SIG-M5 treated with dmso at 0.1 percent for 504 hours (cell line): ENCODE results near the gene IFIH1.

Source experiments
- DNase-seq: peaks from one replicate; lab custom pipeline; 2025; ENCODE audit not compliant: unreplicated experiment; lab: John Stamatoyannopoulos, UW

Gene IFIH1

DNA sequence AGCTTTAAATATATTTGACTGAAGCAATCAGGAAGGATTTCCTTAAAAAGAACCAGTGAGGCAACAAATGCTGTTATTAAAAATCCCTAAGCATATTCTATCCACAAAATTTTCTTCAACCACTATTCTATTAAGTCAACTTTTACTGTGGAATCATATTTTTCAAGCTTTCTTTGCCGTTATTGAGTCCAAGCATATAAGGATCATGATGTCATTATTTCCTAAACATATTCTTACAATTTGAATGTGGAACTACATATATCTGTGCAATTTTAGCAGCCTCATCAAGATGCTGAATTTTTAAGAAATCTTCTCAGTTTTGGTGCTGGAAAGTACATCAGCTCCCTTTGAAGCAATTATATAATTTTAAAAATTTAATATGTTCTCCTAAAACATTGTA, 5.6 kb downstream of the IFIH1 start:
- DNase-seq, result no peak

GRCh38 chr2:162308747-162309503, 9.6 kb downstream of the IFIH1 start:
- no peak for DNase-seq

DNA sequence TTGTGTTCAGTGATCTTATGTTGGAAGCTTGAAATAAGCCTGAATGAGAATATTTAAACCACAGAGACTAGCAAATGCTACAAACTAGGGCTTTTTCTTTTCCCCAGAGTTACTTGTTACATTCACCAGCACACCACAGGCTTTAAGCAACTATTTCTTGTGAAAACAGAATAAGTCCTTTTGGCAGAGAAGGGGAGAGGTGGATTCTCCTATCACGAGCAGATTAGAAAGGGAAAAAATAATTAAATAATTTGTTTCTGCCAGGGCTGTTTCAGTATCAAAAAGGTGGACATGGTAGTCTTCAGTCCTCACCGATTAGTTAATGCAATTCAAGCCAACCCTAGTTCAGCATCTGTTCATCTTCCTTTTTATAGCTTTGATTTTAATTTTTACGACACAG, 12.6 kb downstream of the IFIH1 start:
- DNase-seq, result no peak

- DNase-seq, result no peak
Measured at GRCh38 chr2:162301877-162302276, 16.6 kb downstream of the IFIH1 start.

DNA sequence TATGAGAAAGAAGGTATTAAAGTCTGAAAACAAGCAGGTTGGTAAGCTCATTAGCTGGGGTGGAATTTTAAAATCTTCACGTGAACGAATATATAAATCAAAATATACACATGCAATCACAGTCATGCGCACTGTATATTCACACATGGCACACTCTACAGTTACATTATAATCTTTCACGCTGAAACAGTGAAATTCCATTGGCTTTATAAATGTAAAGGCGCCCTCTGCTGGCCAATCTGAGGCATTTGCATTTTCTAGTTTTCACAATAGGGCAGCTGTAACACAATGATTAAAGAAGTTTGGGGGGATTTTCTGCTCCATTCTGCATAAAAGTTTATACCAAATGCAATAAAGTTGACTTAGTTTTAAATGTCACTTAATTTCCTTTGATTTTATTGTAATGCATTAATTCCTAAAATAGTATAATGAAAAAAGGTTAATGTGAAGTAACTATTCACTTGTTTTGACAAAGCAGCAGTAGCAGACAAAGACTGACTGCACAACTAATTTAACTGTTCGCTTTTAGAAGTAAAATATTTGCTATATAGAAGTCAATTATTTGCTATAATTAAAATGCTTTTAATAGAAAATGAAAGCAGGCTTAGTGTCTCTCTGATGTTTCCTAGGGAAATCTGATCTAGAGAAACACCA, 17.2 kb downstream of the IFIH1 start:
- DNase-seq, result peak; percentile 73

DNA sequence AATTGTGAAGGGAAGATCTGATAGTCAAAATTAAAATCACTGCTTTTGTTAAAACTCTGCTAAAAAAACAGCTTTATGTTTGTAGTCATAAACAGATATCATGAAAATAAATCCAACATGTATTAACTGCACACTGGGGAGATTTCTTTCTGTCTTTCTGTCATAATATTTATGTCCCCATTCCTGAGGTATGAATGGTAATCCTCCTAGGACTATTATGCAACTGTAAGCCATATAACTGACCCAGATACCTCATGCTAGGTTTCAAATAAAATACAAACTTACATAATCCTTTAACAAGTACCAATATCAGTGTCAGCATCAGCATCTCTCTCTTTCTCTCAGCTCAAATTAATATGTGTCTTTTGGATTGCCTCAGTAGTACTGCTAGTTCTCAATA, 18.2 kb downstream of the IFIH1 start:
- no peak for DNase-seq

- no peak for DNase-seq
Measured at GRCh38 chr2:162298669-162299335, 19.7 kb downstream of the IFIH1 start.

DNA sequence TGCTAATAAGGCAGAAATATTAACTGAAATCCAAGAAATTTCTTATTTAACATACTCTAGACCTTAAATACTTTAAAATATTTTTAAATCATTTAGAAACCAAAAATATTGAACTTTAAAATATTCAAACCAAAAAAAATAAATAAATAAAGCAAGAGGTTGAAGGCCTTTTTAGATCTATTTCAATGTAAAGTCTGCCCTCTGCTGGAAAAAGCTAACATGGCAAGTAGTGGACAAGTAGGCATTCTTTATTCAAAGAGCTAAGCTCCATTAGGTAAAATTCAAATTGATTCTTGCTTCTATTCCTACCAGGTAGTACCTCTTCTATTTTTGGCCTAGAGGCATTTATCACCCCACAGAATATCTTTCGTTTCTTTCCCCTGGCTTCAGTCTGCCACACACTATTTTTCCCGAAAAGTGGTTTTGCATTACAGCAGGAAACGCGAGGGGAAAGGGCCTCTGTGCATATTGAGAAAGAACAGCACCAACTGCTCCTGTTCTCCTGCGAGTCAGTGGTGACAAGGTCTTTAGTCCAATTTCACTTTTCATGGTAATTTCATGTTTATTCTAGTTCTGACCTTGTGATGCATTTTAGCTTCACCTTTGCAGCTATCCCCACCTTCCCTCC, 20.4 kb downstream of the IFIH1 start:
- DNase-seq, result peak; percentile 83

DNA sequence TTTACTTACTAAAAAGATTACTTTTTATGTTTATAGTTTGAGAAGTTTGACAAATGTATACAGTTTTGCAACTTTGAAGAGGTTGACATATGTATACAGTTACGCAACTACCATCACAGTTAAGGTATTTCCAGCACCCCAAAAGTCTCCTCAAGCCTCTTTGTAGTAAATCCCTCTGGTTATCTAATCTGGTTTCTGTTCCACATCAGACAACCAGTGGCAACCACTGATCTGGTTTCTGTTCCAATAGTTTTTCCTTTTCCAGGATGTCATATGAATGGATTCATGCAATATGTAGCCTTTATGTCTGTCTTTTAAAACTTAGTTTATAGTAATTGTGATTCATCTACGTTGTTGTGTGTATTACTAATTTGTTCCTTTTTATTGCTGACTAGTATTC, 23.5 kb downstream of the IFIH1 start:
- peak; percentile 21 for DNase-seq

DNA sequence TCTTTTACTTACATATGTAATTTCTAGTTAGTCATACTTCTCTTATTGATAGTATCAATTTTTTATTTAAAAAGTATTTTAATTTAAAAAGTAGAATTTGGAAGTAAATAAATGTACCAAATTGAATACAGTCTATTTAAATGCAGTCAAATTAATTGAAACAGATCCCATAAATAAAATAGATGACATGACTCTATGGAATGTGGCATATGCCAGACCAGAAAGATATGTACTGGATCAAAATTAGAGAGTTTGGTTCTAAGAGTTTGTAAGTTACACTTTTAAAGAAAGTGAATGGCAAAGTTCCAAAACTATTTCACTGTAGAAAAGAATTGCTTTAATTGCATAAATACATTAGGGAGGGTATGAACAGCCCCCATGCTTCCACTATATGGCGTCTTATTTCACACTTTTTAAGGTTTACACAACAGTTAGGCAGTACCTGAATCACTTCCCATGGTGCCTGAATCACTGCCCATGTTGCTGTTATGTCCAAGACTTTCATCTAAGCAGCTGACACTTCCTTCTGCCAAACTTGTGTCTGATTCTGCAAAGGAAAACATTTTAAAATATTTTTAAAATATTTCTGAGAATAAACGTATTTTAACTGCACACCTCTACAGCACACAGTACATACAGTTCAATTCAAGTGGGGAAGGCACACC, 25.2 kb downstream of the IFIH1 start:
- DNase-seq, result no peak

DNA sequence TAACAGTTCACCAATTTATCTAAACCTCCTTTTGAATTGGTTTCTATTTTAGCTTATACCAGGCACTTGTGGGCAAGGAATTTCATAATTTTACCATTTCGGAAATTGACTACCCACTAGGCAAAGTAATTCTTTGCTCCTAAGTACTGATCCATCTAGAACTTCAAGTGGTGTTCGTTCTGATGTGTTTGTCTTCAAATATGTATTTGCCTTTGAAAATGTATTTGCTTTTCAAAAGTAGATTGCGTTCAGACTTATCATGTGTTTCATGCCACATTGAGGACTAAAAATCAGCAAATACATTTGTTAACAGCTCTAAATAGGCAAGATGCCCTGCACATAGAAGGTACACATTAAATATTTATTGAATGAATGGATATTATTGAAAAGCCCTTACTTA, 26.7 kb downstream of the IFIH1 start:
- no peak for DNase-seq

- DNase-seq, result no peak
Measured at GRCh38 chr2:162282765-162283425, 35.6 kb downstream of the IFIH1 start.

- no peak for DNase-seq
Measured at GRCh38 chr2:162280654-162281053, 37.8 kb downstream of the IFIH1 start.

GRCh38 chr2:162277381-162277780, 41.1 kb downstream of the IFIH1 start:
- DNase-seq, result no peak

DNA sequence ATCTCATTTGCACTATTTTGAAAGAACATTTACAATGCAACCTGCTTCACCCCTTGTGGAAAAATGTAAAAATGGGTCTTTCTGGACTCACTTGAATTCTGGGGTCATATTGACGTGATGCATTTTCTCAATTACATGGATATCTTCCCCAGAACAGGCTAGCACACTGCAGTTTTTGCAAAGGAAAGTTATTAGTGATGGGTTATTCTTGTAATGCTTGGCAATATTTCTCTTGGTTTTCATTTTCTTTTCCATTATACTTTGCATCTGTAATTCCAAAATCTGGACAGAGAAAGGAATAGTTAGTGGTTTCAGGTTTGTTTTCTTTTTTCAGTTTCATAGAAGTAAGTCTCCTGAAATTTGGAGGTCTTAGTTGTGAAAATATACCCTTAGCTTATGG, 50.5 kb downstream of the IFIH1 start:
- DNase-seq, result no peak

DNA sequence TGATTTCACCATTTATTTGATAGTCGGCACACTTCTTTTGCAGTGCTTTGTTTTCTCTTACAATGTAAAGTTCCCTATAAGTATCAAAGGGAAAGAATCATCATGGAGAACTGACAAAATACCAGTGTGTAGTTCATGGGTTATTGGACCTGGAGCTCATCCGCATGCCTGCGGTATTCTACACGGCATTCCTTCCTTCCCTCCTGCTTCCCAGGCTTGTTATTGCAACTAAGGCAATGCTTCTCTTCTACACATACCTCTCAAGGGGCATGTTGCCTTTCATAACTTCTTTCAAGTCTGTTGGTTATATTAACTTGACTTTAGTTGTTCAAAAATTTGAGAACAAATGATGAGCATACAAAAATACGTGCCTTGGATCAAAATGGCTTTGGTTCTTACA, 51.0 kb downstream of the IFIH1 start:
- DNase-seq, result no peak

GRCh38 chr2:162266460-162266760, 52.1 kb downstream of the IFIH1 start:
- DNase-seq, result no peak

GRCh38 chr2:162265666-162266459, 52.6 kb downstream of the IFIH1 start:
- DNase-seq, result no peak

DNA sequence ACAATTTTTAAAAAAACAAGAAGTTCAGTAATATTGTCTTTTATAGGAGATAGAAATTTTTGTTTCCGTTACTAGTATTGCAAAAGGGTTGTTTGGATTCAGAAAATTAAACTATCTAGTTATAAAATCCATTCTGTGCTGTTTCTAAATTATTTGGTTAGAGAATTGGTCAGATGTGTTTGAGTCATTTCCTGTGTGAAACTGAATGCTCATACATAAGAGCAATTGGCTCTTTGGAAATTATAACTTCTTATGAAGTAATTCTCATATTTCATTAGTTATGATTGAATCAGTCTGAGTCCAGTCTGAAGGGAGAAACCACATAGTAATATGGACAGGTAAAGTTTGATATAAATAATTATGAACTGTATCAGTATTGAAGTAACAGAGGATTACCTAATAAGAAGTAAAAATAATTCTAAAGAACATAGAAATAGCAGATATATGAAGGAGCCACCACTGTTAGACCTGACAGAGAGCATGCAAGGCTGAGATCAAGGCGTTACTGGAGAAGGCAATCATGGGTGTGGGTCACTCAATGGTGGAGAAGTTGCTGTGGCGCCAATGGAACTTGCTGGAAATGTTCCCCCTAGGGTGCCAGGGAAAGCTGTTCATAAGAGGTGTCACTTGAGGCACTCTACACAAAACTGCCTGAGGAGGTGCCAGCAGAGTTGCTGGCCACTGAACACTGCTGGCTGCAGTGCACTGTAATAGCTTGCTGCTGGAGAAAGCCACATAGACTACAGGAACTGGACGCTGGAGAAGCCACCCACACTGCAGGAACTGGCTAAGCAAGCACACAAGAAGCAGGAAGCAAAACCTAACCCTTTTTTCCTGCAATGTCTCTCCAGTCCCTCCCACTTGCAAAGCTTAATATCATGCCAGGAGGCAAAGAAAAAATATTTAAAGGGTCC, 57.2 kb downstream of the IFIH1 start:
- peak; percentile 72 for DNase-seq
